Gastrocnemius medialis (tissue), 4 donors: Measurements from ENCODE around the gene KLF7. TPM values are rescaled to one million over a fixed set of nuclear protein-coding genes. Genes with fewer than 3 reads are reported as not detected.

Experiments used
- ATAC-seq, 2 donors: fragments of 150-250 bp; one replicate each; pipeline ENCODE4 v1.9.1; 2016
- DNase-seq, 2 donors: peaks; one replicate each; pipeline ENCODE4 v3.0.0-alpha.2; 2019
- H3K27ac ChIP-seq, 4 donors: fragments of 200-600 bp; sonication (generic); 1 replicate in 1 of 4; 2 replicates in 3 of 4; pipeline ENCODE4 v1.5.1; 2016 to 2018; ENCODE audit warnings: mild to moderate bottlenecking in 2 of 4, moderate library complexity in 1 of 4
- H3K27me3 ChIP-seq, 3 donors: fragments of 200-600 bp; sonication (generic) in 2 of 3; 1 replicate in 1 of 3; 2 replicates in 2 of 3; pipeline versions ENCODE4 v1.5.1 to v1.6.0; 2016 to 2019; ENCODE audit warnings: mild to moderate bottlenecking in 1 of 3, moderate library complexity in 1 of 3
- H3K36me3 ChIP-seq, 2 donors: fragments of 200-600 bp; sonication (generic) in 1 of 2; one replicate each; pipeline ENCODE4 v1.5.1; 2017 to 2018
- H3K4me1 ChIP-seq, 2 donors: fragments of 200-600 bp; sonication (generic) in 1 of 2; one replicate each; pipeline ENCODE4 v1.5.1; 2016 to 2017; ENCODE audit warnings: mild to moderate bottlenecking in 2 of 2
- H3K4me3 ChIP-seq, 4 donors: fragments of 200-600 bp; sonication (generic) in 3 of 4; 1 replicate in 1 of 4; 2 replicates in 3 of 4; pipeline ENCODE4 v1.5.1; 2016 to 2019; ENCODE audit warnings: mild to moderate bottlenecking in 2 of 4
- H3K9me3 ChIP-seq, 3 donors: fragments of 200-600 bp; sonication (generic) in 2 of 3; 1 replicate in 1 of 3; 2 replicates in 2 of 3; pipeline ENCODE4 v1.5.1; 2016 to 2019
- POLR2A ChIP-seq, 2 donors: fragments of 450-650 bp; IDR thresholded peaks; one replicate each; pipeline ENCODE4 v1.6.1; 2017; ENCODE audit warnings: antibody characterized with exemption in 2 of 2, mild to moderate bottlenecking in 2 of 2, moderate library complexity in 2 of 2
- in situ Hi-C, 4 donors: fragments of 200-750 bp; cut with MboI; loops; one replicate each; pipeline versions ENCODE4 v1.15.0 to v1.8.0; 2017; ENCODE audit warnings: low sequenced_read_pairs in 4 of 4
- intact Hi-C: fragments of 100-400 bp; cut with DNase I; formaldehyde crosslinking; loops from one replicate; pipeline ENCODE4 v1.15.1; 2023; ENCODE audit warnings: low total_unique reads
- microRNA-seq, 2 donors: library from miRNA; unstranded; fragments of <30 nt; microRNA quantifications; one replicate each; pipeline ENCODE4, GENCODE V29; 2016; ENCODE audit warnings: borderline replicate concordance in 2 of 2
- total RNA-seq, 4 donors: library from RNA; depleted of rRNA; stranded (reverse); fragments of >200 nt; gene quantifications; one replicate each; pipeline versions ENCODE4 v1.1.0 to v1.2.3, GENCODE V29; 2016
- TF ChIP-seq, protein P1 (sequence below), 5 experiments: fragments of 450-650 bp in 3 of 5; fragments of 200-600 bp in 2 of 5; sonication (generic) in 2 of 5; IDR thresholded peaks in 4 of 5; conservative IDR thresholded peaks in 1 of 5; 1 replicate in 4 of 5; 2 replicates in 1 of 5; pipeline ENCODE4 v1.5.1; 2016 to 2019; ENCODE audit warnings: antibody characterized with exemption in 5 of 5, mild to moderate bottlenecking in 3 of 5, moderate library complexity in 3 of 5

KLF7 gene
- total RNA-seq, 4 donors from 2014 or later, result 6.8 to 12.0 (median 7.6) TPM

DNA sequence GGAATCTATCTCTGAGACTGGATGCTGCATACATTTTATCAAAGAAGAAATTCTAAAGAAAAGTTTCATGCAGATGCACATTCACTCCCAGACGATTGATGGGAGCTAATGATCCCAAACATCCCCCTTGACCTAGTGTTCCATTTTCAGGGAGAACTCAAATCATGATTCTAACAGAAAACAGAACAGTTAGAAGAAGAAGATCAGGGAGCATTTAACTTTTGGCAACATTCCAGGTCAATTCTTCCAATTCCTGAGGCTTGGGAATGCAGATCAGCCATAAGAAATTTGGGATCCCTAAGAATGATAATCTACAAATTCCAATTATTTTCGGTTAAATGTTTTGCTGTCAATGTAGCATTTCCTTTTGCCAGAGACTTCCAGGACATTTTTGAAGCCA lies 129.9 kb downstream of the KLF7 start:
- intact Hi-C loops, result no loop called here
- TF ChIP-seq, protein P1, sequence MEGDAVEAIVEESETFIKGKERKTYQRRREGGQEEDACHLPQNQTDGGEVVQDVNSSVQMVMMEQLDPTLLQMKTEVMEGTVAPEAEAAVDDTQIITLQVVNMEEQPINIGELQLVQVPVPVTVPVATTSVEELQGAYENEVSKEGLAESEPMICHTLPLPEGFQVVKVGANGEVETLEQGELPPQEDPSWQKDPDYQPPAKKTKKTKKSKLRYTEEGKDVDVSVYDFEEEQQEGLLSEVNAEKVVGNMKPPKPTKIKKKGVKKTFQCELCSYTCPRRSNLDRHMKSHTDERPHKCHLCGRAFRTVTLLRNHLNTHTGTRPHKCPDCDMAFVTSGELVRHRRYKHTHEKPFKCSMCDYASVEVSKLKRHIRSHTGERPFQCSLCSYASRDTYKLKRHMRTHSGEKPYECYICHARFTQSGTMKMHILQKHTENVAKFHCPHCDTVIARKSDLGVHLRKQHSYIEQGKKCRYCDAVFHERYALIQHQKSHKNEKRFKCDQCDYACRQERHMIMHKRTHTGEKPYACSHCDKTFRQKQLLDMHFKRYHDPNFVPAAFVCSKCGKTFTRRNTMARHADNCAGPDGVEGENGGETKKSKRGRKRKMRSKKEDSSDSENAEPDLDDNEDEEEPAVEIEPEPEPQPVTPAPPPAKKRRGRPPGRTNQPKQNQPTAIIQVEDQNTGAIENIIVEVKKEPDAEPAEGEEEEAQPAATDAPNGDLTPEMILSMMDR (IDR thresholded peaks at IDR 0.05 in 4 of 5, conservative IDR thresholded peaks at IDR 0.05 in 1 of 5), result no peak
- no peak for TF ChIP-seq POLR2A (IDR thresholded peaks at IDR 0.05)
- no peak for ATAC-seq

DNA sequence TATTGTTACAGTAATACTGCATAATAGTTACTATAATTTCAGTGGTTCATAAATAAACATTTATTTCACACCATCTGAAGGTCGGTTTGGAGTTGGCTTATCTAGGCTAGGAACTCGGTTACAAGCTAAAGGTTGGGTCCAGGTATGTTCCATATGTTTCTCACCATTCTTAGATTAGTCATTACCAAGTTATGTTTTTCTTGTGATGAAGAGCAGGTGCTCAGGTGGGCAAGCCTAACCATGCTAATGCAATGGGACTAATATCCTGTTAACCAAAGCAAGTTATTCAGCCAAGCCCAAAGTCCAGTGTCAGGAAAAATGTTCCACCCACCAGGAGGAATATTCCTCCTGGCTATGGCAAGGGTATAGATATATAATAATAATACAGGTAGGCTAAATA lies 133.3 kb downstream of the KLF7 start:
- DNase-seq (no peak), ATAC-seq (no peak)
- Histone ChIP-seq H3K4me3 (no peak overlapping the region), H3K36me3 (no peaks in the 10 kb centered on the region), H3K9me3 (no peaks in the 10 kb centered on the region), H3K4me1 (no peaks in the 10 kb centered on the region), H3K27me3 (no peaks in the 10 kb centered on the region), H3K27ac (no peak overlapping the region)
- intact Hi-C loops, result no loop called here
- TF ChIP-seq, protein P1 (IDR thresholded peaks at IDR 0.05 in 4 of 5, conservative IDR thresholded peaks at IDR 0.05 in 1 of 5), result no peak
- no peak for TF ChIP-seq POLR2A (IDR thresholded peaks at IDR 0.05)
- in situ Hi-C loops, result no loop called here

More for the DNA sequence above, 129.9 kb downstream of the KLF7 start:
- DNase-seq, result no peak
- Histone ChIP-seq H3K4me1 (peaks cover 0 to 4% of the 10 kb centered on the region in 2 donors), H3K27me3 (no peaks in the 10 kb centered on the region), H3K9me3 (no peaks in the 10 kb centered on the region), H3K27ac (no peak overlapping the region), H3K36me3 (no peaks in the 10 kb centered on the region), H3K4me3 (no peak overlapping the region)
- in situ Hi-C loops, result no loop called here

Small RNAs within 50 kb of the gene (microRNA-seq; reads per million reads assigned to microRNA genes)
- 5.1 to 5.9 reads per million in 2 donors for gene MIR2355
- 0 to 3.4 reads per million in 2 donors for gene MIR7845

Other genes starting within 250 kb of the KLF7 start
- 1 to 10 TPM in 1 of 4 donors, under 1 TPM in 3; 0.26 to 1.1 (median 0.48) TPM for gene CPO, start 226.4 kb downstream of the KLF7 start, total RNA-seq